22Rv1 (cell line): ENCODE results near the gene C22orf15.

ENCODE experiments used
- ZFX ChIP-seq: fragments of 450-650 bp; IDR thresholded peaks from 2 replicates; pipeline ENCODE4 v1.6.1; 2017; ENCODE audit warnings: antibody characterized with exemption, borderline replicate concordance
- TF ChIP-seq, protein P1 (sequence below): fragments of 450-650 bp; IDR thresholded peaks from 2 replicates; pipeline ENCODE4 v1.5.1; 2017; ENCODE audit warnings: mild to moderate bottlenecking

DNA sequence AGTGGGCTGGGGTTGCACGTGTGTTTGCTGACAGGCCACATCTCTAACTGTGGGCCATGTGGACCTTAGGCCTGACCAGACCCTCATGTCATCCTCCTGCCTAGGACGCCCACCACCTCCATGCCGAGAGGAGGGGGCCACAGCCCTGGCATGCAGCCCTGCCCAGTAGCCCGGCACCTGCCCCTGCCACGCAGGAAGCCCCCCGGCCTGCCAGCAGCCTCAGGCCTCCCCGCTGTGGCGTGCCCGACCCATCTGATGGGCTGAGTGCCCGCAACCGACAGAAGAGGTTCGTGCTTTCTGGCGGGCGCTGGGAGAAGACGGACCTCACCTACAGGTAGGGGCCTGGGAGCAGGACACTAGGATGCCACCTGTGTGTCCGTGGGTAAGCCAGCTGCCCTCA, 16.3 kb downstream of the C22orf15 start:
- TF ChIP-seq ZFX, result no peak
- TF ChIP-seq, protein P1, sequence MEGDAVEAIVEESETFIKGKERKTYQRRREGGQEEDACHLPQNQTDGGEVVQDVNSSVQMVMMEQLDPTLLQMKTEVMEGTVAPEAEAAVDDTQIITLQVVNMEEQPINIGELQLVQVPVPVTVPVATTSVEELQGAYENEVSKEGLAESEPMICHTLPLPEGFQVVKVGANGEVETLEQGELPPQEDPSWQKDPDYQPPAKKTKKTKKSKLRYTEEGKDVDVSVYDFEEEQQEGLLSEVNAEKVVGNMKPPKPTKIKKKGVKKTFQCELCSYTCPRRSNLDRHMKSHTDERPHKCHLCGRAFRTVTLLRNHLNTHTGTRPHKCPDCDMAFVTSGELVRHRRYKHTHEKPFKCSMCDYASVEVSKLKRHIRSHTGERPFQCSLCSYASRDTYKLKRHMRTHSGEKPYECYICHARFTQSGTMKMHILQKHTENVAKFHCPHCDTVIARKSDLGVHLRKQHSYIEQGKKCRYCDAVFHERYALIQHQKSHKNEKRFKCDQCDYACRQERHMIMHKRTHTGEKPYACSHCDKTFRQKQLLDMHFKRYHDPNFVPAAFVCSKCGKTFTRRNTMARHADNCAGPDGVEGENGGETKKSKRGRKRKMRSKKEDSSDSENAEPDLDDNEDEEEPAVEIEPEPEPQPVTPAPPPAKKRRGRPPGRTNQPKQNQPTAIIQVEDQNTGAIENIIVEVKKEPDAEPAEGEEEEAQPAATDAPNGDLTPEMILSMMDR, result no peak
